ENCODE results near the gene NEU4. TPM values are rescaled to one million over a fixed set of nuclear protein-coding genes. Genes with fewer than 3 reads are reported as not detected.

NEU4 gene
- total and polyA plus RNA-seq, 9 of the 15 experiments (the other 6 are each of a cell fraction or from before 2014, with no cell fraction given), result 0.01 to 0.40 TPM; not detected in 7

DNA sequence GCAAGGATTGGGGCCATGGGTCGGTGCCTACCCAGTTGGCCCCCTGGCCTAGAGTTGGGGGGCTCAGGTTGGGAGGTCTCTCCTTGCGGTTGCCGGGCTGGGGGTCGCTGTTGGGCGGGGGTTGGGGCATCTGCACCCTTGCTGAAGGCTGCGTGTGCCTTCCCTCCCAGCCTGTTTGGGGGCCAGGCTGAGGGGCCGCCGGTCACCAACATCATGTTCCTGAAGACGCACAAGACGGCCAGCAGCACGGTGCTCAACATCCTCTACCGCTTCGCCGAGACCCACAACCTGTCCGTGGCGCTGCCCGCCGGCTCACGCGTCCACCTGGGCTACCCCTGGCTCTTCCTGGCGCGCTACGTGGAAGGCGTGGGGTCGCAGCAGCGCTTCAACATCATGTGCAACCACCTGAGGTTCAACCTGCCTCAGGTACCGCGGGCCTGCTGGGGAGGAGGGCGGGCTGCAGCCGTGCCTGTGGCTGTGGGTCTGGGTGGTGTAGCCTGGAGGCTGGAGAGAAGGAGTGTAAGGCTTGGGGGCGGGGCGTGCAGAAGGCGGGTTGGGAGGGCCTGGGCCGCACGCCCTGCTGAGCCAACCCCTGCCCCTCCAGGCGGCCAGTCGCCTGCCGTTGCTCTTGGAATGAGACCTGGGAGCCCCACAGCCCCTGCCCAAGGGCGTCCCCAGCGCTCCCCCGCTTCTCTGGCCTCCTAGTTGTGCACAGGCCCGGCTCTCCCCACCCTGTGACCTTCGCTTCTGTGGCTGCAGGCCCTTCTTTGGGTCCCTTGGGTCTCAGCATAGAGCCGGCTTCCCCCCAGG lies 7.2 kb upstream of the NEU4 start (continued):
- TF ChIP-seq, protein P1, sequence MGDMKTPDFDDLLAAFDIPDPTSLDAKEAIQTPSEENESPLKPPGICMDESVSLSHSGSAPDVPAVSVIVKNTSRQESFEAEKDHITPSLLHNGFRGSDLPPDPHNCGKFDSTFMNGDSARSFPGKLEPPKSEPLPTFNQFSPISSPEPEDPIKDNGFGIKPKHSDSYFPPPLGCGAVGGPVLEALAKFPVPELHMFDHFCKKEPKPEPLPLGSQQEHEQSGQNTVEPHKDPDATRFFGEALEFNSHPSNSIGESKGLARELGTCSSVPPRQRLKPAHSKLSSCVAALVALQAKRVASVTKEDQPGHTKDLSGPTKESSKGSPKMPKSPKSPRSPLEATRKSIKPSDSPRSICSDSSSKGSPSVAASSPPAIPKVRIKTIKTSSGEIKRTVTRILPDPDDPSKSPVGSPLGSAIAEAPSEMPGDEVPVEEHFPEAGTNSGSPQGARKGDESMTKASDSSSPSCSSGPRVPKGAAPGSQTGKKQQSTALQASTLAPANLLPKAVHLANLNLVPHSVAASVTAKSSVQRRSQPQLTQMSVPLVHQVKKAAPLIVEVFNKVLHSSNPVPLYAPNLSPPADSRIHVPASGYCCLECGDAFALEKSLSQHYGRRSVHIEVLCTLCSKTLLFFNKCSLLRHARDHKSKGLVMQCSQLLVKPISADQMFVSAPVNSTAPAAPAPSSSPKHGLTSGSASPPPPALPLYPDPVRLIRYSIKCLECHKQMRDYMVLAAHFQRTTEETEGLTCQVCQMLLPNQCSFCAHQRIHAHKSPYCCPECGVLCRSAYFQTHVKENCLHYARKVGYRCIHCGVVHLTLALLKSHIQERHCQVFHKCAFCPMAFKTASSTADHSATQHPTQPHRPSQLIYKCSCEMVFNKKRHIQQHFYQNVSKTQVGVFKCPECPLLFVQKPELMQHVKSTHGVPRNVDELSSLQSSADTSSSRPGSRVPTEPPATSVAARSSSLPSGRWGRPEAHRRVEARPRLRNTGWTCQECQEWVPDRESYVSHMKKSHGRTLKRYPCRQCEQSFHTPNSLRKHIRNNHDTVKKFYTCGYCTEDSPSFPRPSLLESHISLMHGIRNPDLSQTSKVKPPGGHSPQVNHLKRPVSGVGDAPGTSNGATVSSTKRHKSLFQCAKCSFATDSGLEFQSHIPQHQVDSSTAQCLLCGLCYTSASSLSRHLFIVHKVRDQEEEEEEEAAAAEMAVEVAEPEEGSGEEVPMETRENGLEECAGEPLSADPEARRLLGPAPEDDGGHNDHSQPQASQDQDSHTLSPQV (IDR thresholded peaks at IDR 0.05), result 0 out of 2 replicates have a peak, but pooled peaks have one; percentile 38
- TF ChIP-seq ZNF197 (CRISPR knock-in tag; IDR thresholded peaks at IDR 0.05; ENCODE audit: low read depth) (no peak), PHF8 (IDR thresholded peaks at IDR 0.05; ENCODE audit: borderline replicate concordance, low read length) (peak; percentile 37; the same call in 1 of the 2 replicates), RBFOX2 (IDR thresholded peaks at IDR 0.05; ENCODE audit: low read depth, low read length) (peak; percentile 68), POLR2G (IDR thresholded peaks at IDR 0.05; ENCODE audit: low read depth, low read length) (peak; percentile 66), HMGN3 (IDR thresholded peaks at IDR 0.05; ENCODE audit: borderline replicate concordance, extremely low read depth, insufficient read length, low read depth, low read length) (peak; percentile 34), EGR1 (conservative IDR thresholded peaks at IDR 0.05) (peak; percentile 37; the same call in 1 of the 2 replicates), ZFX (CRISPR knock-in tag; IDR thresholded peaks at IDR 0.05) (peak; percentile 58; the same call in 1 of the 2 replicates), ZBTB7A (IDR thresholded peaks at IDR 0.05; ENCODE audit: borderline replicate concordance, control insufficient read depth, low read depth, low read length) (peak; percentile 52; the same call in 1 of the 2 replicates), FOXK1 (CRISPR knock-in tag; IDR thresholded peaks at IDR 0.05; ENCODE audit: borderline replicate concordance) (no peak), ZFP30 (CRISPR knock-in tag; IDR thresholded peaks at IDR 0.05; ENCODE audit: borderline replicate concordance) (no peak), MEF2D (tag; conservative IDR thresholded peaks at IDR 0.05; ENCODE audit: low read depth) (no peak), TBP (optimal IDR thresholded peaks at IDR 0.05; ENCODE audit: low read depth, low read length) (peak; percentile 14), MYNN (IDR thresholded peaks at IDR 0.05) (0 out of 2 replicates have a peak, but pooled peaks have one; percentile 33), MYNN (CRISPR knock-in tag; IDR thresholded peaks at IDR 0.05) (no peak)
- TF ChIP-seq, protein P2, sequence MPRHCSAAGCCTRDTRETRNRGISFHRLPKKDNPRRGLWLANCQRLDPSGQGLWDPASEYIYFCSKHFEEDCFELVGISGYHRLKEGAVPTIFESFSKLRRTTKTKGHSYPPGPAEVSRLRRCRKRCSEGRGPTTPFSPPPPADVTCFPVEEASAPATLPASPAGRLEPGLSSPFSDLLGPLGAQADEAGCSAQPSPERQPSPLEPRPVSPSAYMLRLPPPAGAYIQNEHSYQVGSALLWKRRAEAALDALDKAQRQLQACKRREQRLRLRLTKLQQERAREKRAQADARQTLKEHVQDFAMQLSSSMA (CRISPR knock-in tag; IDR thresholded peaks at IDR 0.05), result no peak
- TF ChIP-seq, protein P3, sequence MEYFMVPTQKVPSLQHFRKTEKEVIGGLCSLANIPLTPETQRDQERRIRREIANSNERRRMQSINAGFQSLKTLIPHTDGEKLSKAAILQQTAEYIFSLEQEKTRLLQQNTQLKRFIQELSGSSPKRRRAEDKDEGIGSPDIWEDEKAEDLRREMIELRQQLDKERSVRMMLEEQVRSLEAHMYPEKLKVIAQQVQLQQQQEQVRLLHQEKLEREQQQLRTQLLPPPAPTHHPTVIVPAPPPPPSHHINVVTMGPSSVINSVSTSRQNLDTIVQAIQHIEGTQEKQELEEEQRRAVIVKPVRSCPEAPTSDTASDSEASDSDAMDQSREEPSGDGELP (CRISPR knock-in tag; IDR thresholded peaks at IDR 0.05; ENCODE audit: borderline replicate concordance), result peak; percentile 16; the same call in 1 of the 2 replicates

All from K562 (cell line).